Kidney (tissue), 14 donors: ENCODE data around the gene HGFAC. TPM values are rescaled to one million over a fixed set of nuclear protein-coding genes. Genes with fewer than 3 reads are reported as not detected.

Experiments used
- DNase-seq, 5 donors: peaks; one replicate each; pipeline ENCODE4 v3.0.0-alpha.2; 2013 to 2020
- FAIRE-seq: peaks from 2 replicates; lab custom pipeline; 2012; peaks lifted over from hg19 to GRCh38; lab: Jason Lieb, UNC
- H3K27ac ChIP-seq, 2 donors: one replicate each; pipeline ENCODE4 v1.7.0; 2013; ENCODE audit warnings: low read depth in 2 of 2, low read length in 2 of 2, inconsistent platforms in 1 of 2
- H3K27me3 ChIP-seq: one replicate; pipeline ENCODE4 v1.7.1; 2013; ENCODE audit warnings: low read length, inconsistent platforms; ENCODE audit not compliant: control insufficient read depth, insufficient read depth
- H3K36me3 ChIP-seq, 3 donors: one replicate each; pipeline versions ENCODE4 v1.7.0 to v1.7.1; 2013; ENCODE audit warnings: low read length in 3 of 3, control low read depth in 1 of 3, inconsistent platforms in 1 of 3; ENCODE audit not compliant: insufficient read depth in 3 of 3, control insufficient read depth in 2 of 3
- H3K4me1 ChIP-seq, 3 donors: one replicate each; pipeline versions ENCODE4 v1.7.0 to v1.7.1; 2013; ENCODE audit warnings: low read length in 3 of 3, inconsistent platforms in 1 of 3, low read depth in 1 of 3; ENCODE audit not compliant: control insufficient read depth in 2 of 3, insufficient read depth in 2 of 3
- H3K4me3 ChIP-seq, 3 donors: one replicate each; pipeline versions ENCODE4 v1.7.0 to v1.8.1; 2013; ENCODE audit warnings: low read length in 3 of 3, control low read depth in 1 of 3, inconsistent platforms in 1 of 3
- H3K9ac ChIP-seq, 3 donors: one replicate each; pipeline versions ENCODE4 v1.7.0 to v1.7.1; 2013; ENCODE audit warnings: low read length in 3 of 3, control low read depth in 1 of 3, inconsistent platforms in 1 of 3
- H3K9me3 ChIP-seq, 3 donors: one replicate each; pipeline versions ENCODE4 v1.7.0 to v1.7.1; 2013; ENCODE audit warnings: low read length in 3 of 3, control low read depth in 1 of 3, inconsistent platforms in 1 of 3; ENCODE audit not compliant: control insufficient read depth in 2 of 3, insufficient read depth in 1 of 3
- intact Hi-C: fragments of 100-400 bp; cut with DNase I; formaldehyde crosslinking; loops from one replicate; pipeline ENCODE4 v1.11.1; 2022
- polyA plus RNA-seq: library from polyadenylated mRNA; stranded (reverse); fragments of 350-450 nt; fragmentation: Illumina TruSeq; extraction: RNeasy Lipid Tissue Mini Kit (QIAGEN cat#74804); gene quantifications from one replicate; pipeline ENCODE4 v1.2.3, GENCODE V29; 2014; ENCODE audit warnings: low read depth, low replicate concordance; ENCODE audit not compliant: insufficient read depth
- total RNA-seq: library from RNA; stranded (reverse); fragmentation: NEBNext Ultra II Directional; extraction: Animal tissue kit (Norgen Biotek cat#: 25700); gene quantifications from one replicate; pipeline ENCODE4 v1.2.1, GENCODE V29; 2021
- TF ChIP-seq, protein P1 (sequence below): IDR thresholded peaks from 3 replicates; pipeline ENCODE4 v1.5.1; 2012; ENCODE audit warnings: mild to moderate bottlenecking, moderate library complexity, borderline replicate concordance; ENCODE audit not compliant: insufficient read depth; ENCODE audit errors: extremely low read depth
- donor health status: control.
- donor health status: control.
- donor health status: control.
- donor health status: control.
- donor health status: control.
- donor health status: DM: yes; HTN: yes; CAD: no.
- donor health status: Normal renal cell carcinoma (clear cell type).

HGFAC gene
- total and polyA plus RNA-seq, 2 donors from 2014 or later: 0.86 to 1.6 TPM

DNA sequence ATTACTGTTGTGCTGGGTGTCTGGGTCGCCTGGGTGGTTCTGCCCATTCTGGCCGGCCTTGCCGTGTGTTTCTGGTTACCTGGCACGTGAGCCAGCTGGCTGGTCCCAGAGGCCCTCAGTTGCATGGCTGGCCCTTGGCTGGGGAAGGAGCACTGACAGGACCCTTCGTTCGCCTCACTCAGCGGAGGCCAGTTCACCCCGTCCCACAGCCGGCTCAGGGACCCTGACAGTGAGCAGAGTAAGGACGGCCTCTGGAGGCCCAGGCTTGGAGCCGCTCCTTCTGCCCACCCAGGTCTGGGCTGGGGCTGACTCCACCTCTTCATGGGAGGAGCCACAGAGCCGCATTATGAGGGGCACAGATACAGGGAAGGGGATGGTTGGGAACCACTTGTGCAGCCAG is 20.3 kb upstream of the HGFAC start:
- peak in 2 of 5 donors; percentile 43 to 55 for DNase-seq
- no peak for FAIRE-seq
- H3K27me3 ChIP-seq: no peaks in the 10 kb centered on the region
- H3K9me3 ChIP-seq: no peaks in the 10 kb centered on the region
- H3K4me1 ChIP-seq: no peaks in the 10 kb centered on the region
- no peak overlapping the region for H3K9ac ChIP-seq
- peaks cover 0 to 21% (median 20%) of the 10 kb centered on the region in 3 donors for H3K36me3 ChIP-seq
- H3K27ac ChIP-seq: no peak overlapping the region
- TF ChIP-seq, protein P1, sequence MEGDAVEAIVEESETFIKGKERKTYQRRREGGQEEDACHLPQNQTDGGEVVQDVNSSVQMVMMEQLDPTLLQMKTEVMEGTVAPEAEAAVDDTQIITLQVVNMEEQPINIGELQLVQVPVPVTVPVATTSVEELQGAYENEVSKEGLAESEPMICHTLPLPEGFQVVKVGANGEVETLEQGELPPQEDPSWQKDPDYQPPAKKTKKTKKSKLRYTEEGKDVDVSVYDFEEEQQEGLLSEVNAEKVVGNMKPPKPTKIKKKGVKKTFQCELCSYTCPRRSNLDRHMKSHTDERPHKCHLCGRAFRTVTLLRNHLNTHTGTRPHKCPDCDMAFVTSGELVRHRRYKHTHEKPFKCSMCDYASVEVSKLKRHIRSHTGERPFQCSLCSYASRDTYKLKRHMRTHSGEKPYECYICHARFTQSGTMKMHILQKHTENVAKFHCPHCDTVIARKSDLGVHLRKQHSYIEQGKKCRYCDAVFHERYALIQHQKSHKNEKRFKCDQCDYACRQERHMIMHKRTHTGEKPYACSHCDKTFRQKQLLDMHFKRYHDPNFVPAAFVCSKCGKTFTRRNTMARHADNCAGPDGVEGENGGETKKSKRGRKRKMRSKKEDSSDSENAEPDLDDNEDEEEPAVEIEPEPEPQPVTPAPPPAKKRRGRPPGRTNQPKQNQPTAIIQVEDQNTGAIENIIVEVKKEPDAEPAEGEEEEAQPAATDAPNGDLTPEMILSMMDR: no peak
- intact Hi-C loops: no loop called here
- no peak overlapping the region for H3K4me3 ChIP-seq

DNA sequence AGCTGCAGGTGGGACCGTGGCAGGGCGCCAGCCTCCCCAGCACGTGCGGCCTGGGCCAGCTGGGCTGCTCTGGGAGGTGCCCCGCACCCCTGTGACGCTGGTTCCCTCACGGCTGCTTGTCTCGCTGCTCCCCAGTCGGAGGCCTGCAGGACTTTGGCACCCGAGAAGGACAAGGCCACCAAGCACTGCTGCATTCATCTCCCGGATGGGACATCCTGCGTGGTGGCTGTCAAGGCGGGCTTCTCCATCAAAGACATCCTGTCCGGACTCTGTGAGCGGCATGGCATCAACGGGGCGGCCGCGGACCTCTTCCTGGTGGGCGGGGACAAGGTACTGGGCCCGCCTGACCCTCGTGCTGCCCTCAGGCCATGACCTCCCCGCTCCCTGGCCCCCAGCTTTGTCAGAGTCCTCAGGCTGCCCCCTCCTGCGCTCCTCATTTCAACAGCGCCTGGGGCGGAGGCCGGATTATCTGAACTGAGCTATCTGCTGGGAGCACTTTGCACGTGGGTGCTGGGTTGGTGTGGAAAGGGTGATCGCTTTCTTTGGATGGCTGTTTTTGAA is 19.4 kb upstream of the HGFAC start:
- no peak overlapping the region for H3K27ac ChIP-seq
- no peaks in the 10 kb centered on the region for H3K27me3 ChIP-seq
- no peaks in the 10 kb centered on the region for H3K4me1 ChIP-seq
- DNase-seq: peak in 2 of 5 donors; percentile 35 to 70
- no peak overlapping the region for H3K4me3 ChIP-seq
- TF ChIP-seq, protein P1: no peak
- H3K9me3 ChIP-seq: no peaks in the 10 kb centered on the region
- intact Hi-C loops: no loop called here
- no peak for FAIRE-seq
- H3K36me3 ChIP-seq: peaks cover 0 to 16% (median 14%) of the 10 kb centered on the region in 3 donors
- no peak overlapping the region for H3K9ac ChIP-seq

DNA sequence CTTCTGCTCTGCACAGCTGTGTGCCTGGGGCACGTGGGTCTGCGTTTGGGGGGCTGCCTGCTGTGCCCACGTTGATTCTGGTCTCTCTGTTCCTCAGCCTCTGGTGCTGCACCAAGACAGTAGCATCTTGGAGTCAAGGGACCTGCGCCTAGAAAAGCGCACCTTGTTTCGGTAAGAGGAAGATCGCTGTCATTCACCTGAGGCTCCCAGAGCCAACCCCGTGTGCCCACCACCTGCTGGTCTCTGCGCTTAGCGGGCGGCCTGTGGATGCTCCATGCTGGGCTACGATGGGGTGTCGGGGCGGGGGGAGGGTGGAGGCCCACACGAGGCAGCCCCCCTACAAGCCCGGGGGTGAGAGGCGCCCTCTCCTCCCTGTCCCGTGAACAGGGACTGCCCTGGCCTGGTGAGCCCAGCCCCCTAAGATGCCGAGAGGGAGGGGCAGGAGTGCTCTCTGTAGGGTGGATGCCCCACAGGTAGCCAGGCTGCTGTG is 18.9 kb upstream of the HGFAC start:
- peak in 1 of 5 donors; percentile 43 for DNase-seq
- Histone ChIP-seq H3K36me3 (peaks cover 0 to 13% (median 9%) of the 10 kb centered on the region in 3 donors), H3K27me3 (no peaks in the 10 kb centered on the region), H3K4me3 (no peak overlapping the region), H3K9me3 (no peaks in the 10 kb centered on the region), H3K27ac (no peak overlapping the region), H3K9ac (no peak overlapping the region), H3K4me1 (no peaks in the 10 kb centered on the region)
- intact Hi-C loops: no loop called here
- TF ChIP-seq, protein P1: no peak
- no peak for FAIRE-seq
